Measurements from ENCODE around the gene ATP5ME. TPM values are rescaled to one million over a fixed set of nuclear protein-coding genes. Genes with fewer than 3 reads are reported as not detected.

The ATP5ME gene
- polyA plus RNA-seq, 1 of the 3 experiments (the other 2 are of a cell fraction), result 1,185 TPM

DNA sequence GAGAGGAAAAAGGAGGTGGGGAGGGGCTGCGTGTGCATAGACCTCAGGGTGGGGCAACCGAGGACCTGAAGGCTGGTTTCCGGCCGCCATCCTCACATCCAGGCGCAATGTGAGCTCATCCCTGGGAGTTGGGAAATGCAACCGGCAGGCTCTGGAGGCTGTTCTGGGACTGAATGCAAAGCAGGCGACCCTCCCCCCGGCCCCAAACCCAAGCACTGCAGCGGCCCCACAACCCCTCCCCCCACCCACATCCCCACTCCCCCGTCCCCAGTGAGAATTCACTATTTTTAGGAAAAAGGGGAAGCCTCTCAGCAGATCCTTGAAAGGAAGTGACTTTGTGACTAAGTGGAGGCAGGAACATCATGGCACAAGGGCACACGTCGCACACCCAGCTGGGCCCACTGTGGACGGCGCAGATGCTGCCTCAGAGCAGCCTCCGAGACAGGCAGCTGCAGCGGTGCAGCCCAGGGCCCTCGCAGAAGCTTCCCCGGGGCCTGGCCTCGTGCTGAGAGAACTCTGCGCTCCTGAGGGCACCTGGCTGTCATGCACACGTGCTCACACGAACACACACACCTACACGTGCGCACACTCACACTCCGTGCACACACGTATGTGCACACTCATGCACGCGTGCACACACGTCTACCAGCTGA is 50.0 kb downstream of the ATP5ME start:
- TF ChIP-seq JUND (IDR thresholded peaks at IDR 0.05), result no peak
- TF ChIP-seq TEAD4 (IDR thresholded peaks at IDR 0.05; ENCODE audit: borderline replicate concordance, insufficient read depth), result no peak
- no peak for TF ChIP-seq EP300 (IDR thresholded peaks at IDR 0.05; ENCODE audit: borderline replicate concordance in 1 of 2, low read depth in 1 of 2, low read length in 1 of 2)
- no peak for TF ChIP-seq RAD21 (IDR thresholded peaks at IDR 0.05; ENCODE audit: low read length)
- no peak for TF ChIP-seq POLR2AphosphoS5 (IDR thresholded peaks at IDR 0.05; ENCODE audit: low read depth, low read length)
- no peak for TF ChIP-seq SMC3 (IDR thresholded peaks at IDR 0.05; ENCODE audit: low read depth, low read length)
- TF ChIP-seq, protein P1, sequence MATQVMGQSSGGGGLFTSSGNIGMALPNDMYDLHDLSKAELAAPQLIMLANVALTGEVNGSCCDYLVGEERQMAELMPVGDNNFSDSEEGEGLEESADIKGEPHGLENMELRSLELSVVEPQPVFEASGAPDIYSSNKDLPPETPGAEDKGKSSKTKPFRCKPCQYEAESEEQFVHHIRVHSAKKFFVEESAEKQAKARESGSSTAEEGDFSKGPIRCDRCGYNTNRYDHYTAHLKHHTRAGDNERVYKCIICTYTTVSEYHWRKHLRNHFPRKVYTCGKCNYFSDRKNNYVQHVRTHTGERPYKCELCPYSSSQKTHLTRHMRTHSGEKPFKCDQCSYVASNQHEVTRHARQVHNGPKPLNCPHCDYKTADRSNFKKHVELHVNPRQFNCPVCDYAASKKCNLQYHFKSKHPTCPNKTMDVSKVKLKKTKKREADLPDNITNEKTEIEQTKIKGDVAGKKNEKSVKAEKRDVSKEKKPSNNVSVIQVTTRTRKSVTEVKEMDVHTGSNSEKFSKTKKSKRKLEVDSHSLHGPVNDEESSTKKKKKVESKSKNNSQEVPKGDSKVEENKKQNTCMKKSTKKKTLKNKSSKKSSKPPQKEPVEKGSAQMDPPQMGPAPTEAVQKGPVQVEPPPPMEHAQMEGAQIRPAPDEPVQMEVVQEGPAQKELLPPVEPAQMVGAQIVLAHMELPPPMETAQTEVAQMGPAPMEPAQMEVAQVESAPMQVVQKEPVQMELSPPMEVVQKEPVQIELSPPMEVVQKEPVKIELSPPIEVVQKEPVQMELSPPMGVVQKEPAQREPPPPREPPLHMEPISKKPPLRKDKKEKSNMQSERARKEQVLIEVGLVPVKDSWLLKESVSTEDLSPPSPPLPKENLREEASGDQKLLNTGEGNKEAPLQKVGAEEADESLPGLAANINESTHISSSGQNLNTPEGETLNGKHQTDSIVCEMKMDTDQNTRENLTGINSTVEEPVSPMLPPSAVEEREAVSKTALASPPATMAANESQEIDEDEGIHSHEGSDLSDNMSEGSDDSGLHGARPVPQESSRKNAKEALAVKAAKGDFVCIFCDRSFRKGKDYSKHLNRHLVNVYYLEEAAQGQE (IDR thresholded peaks at IDR 0.05; ENCODE audit: low read depth, low read length), result no peak
- TF ChIP-seq SIN3A (IDR thresholded peaks at IDR 0.05; ENCODE audit: borderline replicate concordance, low read depth, low read length), result no peak
- TF ChIP-seq GATA2 (CRISPR knock-in tag; IDR thresholded peaks at IDR 0.05), result no peak
- TF ChIP-seq TAF1 (IDR thresholded peaks at IDR 0.05; ENCODE audit: borderline replicate concordance, low read depth, low read length), result no peak
- TF ChIP-seq CHD2 (IDR thresholded peaks at IDR 0.05; ENCODE audit: low read length, partially characterized antibody), result no peak
- no peak for TF ChIP-seq YY1 (IDR thresholded peaks at IDR 0.05; ENCODE audit: low read depth)
- TF ChIP-seq MEF2A (IDR thresholded peaks at IDR 0.05; ENCODE audit: borderline replicate concordance, low read depth), result no peak
- no peak for TF ChIP-seq GABPA (IDR thresholded peaks at IDR 0.05; ENCODE audit: low read depth)
- Histone ChIP-seq H3K9ac (no peak overlapping the region), H3K4me2 (no peak overlapping the region), H3K27me3 (ENCODE audit: insufficient read depth) (peaks cover 13% of the 10 kb centered on the region; the same call in 1 of the 2 replicates), H3K36me3 (replicated peaks in 1 of 2; ENCODE audit: control insufficient read depth in 1 of 2, insufficient read depth in 2 of 2, low read length in 1 of 2) (no peaks in the 10 kb centered on the region), H3K4me3 (ENCODE audit: low read depth in 2 of 2, low read length in 1 of 2) (no peak overlapping the region), H4K20me1 (ENCODE audit: insufficient read depth) (no peaks in the 10 kb centered on the region), H3K9me2 (no peaks in the 10 kb centered on the region), H3K9me3 (no peaks in the 10 kb centered on the region), H3F3A (replicated peaks; ENCODE audit: insufficient read depth) (peaks cover 3% of the 10 kb centered on the region), H3K79me2 (ENCODE audit: insufficient read depth) (no peaks in the 10 kb centered on the region), H3K27ac (ENCODE audit: low read depth in 2 of 2, low read length in 1 of 2) (no peak overlapping the region), H3K4me1 (ENCODE audit: control insufficient read depth in 1 of 2, insufficient read depth in 2 of 2, low read depth in 1 of 2, low read length in 1 of 2) (no peaks in the 10 kb centered on the region), H2AFZ (ENCODE audit: low read depth) (no peak overlapping the region)
- DNase-seq, result no peak
- ChIA-PET CTCF (no interaction called here), POLR2A (no interaction called here)
- WGBS (ENCODE audit: low lambda C conversion rate), result 57% methylated on average over 15 of the region's 29 CpGs

Measured in SK-N-SH (cell line).